ENCODE results near the gene GOLGA6L25.
"Not testable (repeated sequence)": the region's sequence is repeated elsewhere in the genome, so short reads cannot be mapped to it uniquely, and the experiment has no call there.

GOLGA6L25 gene

DNA sequence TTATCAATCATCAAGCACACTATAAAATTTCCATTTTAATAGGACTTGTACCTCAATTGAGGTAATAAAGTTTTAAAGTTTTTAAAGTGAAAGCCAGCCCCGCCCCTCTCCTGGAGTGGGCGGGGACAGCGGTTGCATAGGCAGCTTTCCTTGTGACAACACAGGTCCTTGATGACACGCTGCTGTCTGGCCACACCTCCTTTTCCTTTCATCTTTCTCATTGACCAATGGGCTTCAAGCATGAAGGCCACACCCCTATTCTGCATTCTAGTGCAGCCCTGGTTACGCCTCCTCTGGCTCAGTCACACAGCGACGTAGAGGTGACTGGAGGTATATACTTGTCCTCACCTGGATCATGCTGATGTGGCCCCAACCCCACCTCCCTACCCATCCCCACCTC, at the start of gene GOLGA6L25:
Gene GOLGA6L25 (plus strand): TSS at position 301 of the 400 bp plus-strand sequence. CDS start 61 bp downstream, at position 362.
- DNase-seq = not testable (repeated sequence)

GRCh38 chr15:28508217-28508889, 45.0 kb upstream of the GOLGA6L25 start:
- not testable (repeated sequence) for DNase-seq

- DNase-seq = not testable (repeated sequence)
These were observed 39.2 kb upstream of the GOLGA6L25 start for GRCh38 chr15:28514128-28514527.

GRCh38 chr15:28515208-28515607, 38.2 kb upstream of the GOLGA6L25 start:
- not testable (repeated sequence) for DNase-seq

DNA sequence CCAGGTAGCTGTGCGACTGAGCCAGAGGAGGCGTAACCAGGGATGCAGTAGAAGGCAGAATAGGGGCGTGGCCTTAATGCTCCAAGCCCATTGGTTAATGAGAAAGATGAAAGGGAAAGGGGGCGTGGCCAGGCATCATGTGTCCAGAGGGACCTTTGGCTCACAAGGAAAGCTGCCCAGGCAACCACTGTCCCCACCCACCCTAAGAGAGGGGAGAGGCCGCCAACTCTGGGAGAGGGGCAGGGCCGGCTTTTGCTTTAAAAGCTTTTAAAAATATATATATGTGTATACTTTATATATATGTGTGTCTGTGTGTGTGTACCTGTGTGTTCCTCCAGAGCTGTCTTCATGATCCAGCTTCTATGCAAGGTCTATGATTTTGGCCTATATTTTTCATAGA, 20.4 kb upstream of the GOLGA6L25 start, which contains the start of gene GOLGA8G:
Gene GOLGA8G (minus strand): TSS at position 18 of the 400 bp plus-strand sequence. CDS start 62 bp downstream, outside the sequence.
- DNase-seq = not testable (repeated sequence)

- not testable (repeated sequence) for DNase-seq
These were observed 20.0 kb downstream of the GOLGA6L25 start for GRCh38 chr15:28573351-28573750.

DNA sequence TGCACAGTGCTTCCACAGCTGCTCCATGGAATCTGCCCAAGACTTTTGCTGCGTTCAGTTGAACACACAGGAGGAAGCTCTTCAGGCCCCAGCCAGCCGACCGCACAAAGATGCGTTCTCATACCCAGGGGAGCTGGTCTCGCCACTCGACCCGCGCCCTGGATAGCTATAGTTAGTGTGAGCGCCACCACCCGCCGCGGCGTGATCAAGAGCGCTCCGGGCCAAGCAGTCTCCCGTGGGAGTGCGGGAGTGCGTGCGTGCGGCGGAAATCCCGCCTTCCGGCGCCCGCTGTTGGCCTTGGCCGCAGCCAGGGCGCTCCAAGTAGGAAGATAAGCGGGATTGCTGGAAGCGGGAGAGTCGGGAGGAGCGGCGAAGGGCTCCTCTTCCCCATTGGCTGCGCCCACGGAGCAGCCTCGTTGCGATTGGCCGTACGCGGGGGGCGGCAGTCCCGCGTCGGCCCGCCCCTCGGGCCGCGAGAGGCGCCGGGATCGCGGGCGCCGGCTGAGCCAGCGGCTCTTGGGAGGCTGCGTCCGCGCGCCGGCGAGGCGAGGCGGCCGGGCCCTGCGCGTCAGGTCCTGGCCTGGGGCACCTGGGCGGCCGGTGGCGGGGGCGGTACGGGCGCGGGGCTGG, 35.7 kb downstream of the GOLGA6L25 start:
- not testable (repeated sequence) for DNase-seq

DNA sequence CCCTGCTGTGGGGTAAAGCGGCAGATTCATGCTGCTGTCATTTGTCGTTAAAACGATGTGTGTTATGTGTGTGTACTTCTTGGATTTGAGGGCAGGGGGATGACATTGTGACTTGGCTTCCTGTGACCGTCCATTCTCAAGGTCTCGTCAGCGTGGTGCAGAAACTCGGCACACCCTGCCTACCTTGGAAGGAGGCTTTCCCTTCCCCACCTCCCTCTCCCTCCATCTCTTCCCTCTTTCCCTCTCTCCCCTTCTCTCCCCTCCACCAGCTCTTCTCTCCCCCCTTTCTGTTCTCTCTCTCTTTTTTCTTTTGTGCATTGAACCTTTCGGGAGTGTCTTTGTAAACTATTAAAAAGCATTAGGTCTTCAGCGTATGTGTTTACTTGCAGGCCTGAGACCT, 36.4 kb downstream of the GOLGA6L25 start:
- not testable (repeated sequence) for DNase-seq

GRCh38 chr15:28592395-28592794, 39.0 kb downstream of the GOLGA6L25 start:
- not testable (repeated sequence) for DNase-seq

DNA sequence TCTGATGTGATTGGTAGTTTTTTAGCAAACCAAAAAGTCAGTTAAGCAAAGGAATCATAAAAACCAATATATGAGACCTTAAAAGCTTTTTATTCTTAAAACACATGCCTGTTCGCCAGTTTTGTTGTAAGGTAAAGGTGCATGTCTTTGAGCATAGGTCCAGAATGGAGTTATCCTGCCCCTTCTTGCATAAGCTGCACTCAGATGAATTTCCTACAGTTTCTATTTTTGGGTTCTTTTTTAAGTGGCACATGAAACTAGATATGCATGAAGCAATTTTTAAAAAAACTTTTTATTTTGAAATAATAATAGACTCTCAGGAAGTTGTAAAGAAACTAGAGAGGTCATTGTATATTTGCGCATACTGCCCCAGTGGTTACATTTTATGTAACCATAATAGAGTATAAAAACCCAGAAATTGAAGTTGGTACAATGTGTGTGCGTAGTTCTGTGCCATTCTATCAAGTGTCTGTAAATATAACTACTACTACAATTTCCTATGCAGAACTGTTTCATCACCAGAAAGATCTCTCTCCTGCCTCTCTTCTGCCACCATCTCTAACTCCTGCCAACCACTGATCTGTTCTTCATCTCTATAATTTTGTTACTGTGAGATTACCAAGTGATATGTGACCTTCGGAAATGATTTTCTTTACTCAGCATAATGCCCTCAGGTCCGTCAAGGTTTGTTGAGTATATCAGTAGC, 40.2 kb downstream of the GOLGA6L25 start:
- not testable (repeated sequence) for DNase-seq

- DNase-seq = not testable (repeated sequence)
These were observed 44.1 kb downstream of the GOLGA6L25 start for GRCh38 chr15:28597471-28597870.

DNA sequence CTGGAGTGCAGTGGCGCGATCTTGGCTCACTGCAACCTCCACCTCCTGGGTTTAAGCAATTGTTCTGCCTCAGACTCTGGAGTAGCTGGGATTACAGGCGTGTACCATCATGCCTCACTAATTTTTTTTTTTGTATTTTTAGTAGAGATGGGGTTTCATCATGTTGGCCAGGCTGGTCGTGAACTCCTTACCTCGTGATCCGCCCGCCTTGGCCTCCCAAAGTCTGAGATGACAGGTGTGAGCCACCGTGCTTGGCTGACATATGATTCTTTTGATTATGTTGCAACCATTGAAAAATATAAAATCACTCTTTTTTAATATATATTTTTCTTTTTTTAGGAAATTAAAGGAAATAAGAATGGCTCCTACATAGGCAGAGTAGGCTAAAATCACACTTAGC, 44.8 kb downstream of the GOLGA6L25 start:
- not testable (repeated sequence) for DNase-seq

DNA sequence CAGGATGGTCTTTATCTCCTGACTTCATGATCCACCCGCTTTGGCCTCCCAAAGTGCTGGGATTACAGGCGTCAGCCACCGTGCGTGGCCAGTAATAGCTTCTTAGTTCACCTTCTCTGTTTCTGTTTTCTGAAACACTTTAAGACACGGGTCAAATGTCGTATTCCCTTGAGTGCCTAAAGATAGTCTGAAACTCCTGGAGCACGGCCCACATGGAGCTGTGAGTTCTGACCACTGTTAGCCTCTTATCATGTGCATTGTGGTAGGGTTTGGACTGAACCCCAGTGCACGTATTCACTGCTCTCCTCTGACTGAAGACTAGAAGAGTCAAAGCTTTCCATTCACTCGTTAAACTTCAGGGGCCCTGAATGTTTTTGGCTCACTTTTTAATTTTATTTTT, 48.8 kb downstream of the GOLGA6L25 start:
- not testable (repeated sequence) for DNase-seq

Measured in activated CD4-positive, alpha-beta T cell treated with anti-CD3 and anti-CD28 coated beads, Interleukin-2, amount 50 U/mL, for 48 hours (primary cell).